ENCODE measurements around the gene PPFIA3.

The PPFIA3 gene

DNA sequence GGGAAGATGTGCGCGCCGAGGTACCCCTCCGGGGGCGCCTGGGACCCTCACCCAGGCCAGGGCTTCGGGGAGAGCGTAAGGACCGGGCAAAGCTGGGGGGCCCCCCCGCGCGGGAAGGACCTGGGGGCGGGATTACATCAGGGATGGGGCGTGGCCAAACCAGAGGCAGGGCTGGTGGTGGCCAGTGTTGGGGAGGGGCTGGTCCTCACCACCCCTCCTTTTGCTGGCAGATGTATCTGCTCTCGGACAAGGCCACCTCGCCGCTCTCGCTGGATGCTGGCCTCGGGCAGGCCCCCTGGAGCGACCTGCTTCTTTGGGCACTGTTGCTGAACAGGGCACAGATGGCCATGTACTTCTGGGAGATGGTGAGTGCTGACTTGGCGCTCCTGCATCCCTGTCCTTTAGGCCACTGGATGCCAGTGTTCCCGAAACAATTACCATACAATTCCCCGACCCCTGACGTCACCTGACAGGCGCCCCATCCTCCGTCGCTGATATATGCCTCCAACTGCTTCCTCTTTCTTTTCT is 63.6 kb downstream of the PPFIA3 start:
- no peak for DNase-seq (ENCODE audit: low spot score)

DNA sequence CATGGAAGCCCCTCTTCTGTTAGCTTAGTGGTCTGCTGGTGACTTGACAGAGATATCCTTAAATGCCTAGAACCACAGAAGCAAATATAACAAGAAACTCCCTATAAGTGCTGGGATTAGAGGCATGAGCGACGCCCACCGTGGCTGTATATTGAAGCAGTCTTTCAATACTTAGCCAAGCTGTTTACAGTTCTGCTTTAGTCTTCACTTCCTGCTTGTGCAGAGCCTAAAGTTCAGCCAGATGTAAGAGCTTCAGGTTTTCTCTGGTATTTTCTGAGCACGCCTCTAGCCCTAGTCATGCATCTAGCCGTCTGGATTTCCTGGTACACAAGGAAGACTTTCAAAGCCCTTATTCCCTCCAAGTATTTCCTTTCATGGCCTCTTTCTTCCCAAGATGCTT is 66.8 kb downstream of the PPFIA3 start:
- DNase-seq (ENCODE audit: low spot score), result no peak

DNA sequence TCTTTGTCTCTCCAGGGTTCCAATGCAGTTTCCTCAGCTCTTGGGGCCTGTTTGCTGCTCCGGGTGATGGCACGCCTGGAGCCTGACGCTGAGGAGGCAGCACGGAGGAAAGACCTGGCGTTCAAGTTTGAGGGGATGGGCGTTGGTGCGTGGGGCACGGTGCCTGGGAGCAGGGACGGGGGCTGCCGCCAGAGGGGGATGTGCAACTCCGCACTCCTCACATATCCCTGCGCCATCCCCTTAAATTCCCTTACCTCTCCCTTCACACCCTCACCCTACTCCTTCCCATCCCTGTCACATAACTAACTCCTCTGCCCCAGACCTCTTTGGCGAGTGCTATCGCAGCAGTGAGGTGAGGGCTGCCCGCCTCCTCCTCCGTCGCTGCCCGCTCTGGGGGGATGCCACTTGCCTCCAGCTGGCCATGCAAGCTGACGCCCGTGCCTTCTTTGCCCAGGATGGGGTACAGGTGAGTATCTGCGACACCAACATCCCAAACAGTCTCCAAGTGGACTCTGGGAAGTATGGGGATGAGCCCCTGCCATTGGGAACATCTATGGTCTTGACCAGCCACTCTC is 69.4 kb downstream of the PPFIA3 start:
- DNase-seq (ENCODE audit: low spot score), result no peak

DNA sequence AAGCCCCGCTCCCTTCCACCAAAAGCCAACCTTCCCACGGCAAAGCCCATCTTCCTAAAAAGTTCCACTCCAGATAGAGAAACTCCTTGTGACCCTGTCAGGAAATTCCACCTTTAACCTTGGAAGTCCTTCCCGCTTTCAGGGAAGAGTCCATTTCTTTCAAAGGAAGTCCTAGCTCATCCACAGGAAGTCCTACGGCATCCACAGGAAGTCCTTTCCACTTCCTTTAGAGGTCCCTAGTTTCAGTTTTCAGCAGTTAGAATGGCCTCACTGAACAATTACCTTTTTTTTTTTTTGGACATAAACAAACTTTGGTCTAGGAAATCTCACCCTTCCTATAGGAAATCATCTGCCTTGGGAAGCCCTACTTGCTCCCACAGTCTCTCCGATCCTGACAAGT is 69.9 kb downstream of the PPFIA3 start:
- no peak for DNase-seq (ENCODE audit: low spot score)

DNA sequence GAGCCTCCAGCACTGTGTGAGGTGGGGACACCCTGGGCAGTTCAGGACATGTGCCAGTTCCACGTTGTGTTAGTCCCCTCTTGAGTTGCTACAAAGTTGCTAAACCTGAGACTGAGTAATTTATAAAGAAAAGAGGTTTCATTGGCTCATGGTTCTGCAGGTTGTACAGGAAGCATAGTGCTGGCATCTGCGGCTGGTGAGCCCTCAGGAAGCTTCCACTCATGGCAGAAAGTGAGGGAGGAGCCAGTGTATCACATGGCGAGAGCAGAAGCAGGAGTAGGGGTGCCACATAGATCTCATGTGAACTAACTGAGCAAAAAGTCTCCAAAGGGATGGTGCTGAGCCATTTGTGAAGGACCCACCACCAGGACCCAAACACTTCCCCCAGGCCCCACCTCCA is 71.4 kb downstream of the PPFIA3 start:
- DNase-seq (ENCODE audit: low spot score), result no peak

DNA sequence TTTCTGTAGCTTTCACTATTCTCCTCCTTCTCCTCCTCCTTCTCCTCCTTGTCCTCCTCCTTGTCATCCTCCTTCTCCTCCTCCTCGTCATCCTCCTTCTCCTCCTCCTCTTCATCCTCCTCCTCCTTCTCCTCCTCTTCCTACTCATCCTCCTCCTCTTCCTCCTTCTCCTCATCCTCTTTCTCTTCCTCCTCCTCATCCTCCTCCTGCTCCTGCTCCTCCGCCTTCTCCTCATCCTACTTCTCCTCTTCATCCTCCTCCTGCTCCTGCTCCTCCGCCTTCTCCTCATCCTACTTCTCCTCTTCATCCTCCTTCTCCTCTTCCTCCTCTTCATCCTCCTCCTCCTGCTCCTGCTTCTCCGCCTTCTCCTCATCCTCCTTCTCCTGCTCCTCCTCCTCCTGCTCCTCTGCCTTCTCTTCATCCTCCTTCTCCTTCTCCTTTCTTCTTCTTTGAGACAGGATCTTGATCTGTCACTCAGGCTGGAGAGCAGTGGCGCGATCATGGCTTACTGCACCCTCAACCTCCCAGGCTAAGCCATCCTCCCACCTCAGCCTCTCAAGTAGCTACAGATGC is 74.6 kb downstream of the PPFIA3 start:
- DNase-seq (ENCODE audit: low spot score), result no peak

DNA sequence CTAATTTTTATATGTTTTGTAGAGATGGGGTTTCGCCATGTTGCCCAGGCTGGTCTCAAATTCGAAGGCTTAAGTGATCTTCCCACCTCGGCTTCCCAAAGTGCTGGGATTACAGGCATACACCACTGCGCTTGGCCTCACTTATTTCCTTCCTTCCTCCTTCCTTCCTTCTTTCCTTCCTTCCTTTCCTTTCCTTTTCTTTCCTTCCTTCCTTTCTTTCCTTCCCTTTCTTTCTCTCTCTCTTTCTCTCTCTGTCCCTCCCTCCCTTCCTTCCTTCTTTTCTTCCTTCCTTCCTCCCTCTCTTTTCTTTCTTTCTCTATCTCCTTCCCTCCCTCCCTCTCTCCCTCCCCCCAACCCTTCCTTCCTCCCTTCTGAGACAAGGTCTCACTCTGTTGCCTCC is 75.1 kb downstream of the PPFIA3 start:
- no peak for DNase-seq (ENCODE audit: low spot score)

DNA sequence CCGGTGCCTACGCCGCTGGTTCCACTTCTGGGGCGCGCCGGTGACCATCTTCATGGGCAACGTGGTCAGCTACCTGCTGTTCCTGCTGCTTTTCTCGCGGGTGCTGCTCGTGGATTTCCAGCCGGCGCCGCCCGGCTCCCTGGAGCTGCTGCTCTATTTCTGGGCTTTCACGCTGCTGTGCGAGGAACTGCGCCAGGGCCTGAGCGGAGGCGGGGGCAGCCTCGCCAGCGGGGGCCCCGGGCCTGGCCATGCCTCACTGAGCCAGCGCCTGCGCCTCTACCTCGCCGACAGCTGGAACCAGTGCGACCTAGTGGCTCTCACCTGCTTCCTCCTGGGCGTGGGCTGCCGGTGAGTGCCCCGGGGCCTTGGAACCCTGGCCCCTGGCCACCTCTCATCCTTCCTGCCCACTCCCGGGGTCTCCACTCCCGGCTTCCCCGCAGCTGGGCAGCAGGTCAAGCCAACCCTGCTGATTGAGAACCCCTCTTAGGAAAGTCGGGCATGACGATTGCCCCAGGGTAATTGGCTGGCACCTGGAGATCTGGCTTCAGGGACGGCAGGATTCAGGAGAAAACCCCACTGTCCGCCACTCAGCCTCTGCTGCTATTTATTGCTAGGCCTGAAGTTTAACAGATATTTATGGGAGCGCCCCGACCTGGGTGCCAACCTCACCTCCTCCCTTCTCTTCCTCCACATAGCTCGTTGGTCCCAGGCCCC is 77.3 kb downstream of the PPFIA3 start:
- no peak for DNase-seq (ENCODE audit: low spot score)

DNA sequence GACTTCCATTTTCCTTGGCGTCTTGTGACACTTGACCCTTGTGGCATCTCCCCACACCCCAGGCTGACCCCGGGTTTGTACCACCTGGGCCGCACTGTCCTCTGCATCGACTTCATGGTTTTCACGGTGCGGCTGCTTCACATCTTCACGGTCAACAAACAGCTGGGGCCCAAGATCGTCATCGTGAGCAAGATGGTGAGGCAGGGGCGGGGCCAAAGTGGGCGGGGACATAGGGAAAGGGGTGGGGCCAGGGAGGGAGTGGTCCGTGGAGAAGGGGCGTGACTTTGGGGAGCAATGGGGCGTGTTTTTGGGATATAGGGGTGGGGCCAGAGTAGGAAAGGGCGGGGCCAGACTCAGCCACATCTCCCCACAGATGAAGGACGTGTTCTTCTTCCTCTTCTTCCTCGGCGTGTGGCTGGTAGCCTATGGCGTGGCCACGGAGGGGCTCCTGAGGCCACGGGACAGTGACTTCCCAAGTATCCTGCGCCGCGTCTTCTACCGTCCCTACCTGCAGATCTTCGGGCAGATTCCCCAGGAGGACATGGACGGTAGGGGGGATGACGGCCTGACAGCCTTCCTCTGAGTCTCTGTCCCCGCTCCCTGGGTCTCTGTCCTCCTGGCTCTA is 81.0 kb downstream of the PPFIA3 start:
- peak; percentile 64 for DNase-seq (ENCODE audit: low spot score)
